Esophagus squamous epithelium (tissue), 5 donors: ENCODE results near the gene TMEM245. TPM values are rescaled to one million over a fixed set of nuclear protein-coding genes. Genes with fewer than 3 reads are reported as not detected.

Source experiments
- DNase-seq: peaks from one replicate; lab custom pipeline; 2025; lab: John Stamatoyannopoulos, UW
- H3K27ac ChIP-seq, 4 donors: fragments of 200-600 bp; sonication (generic); one replicate each; pipeline ENCODE4 v1.5.1; 2016 to 2019; ENCODE audit warnings: mild to moderate bottlenecking in 1 of 4
- H3K27me3 ChIP-seq, 4 donors: fragments of 200-600 bp; sonication (generic); 1 replicate in 3 of 4; 2 replicates in 1 of 4; pipeline versions ENCODE4 v1.5.1 to v1.6.0; 2017 to 2021; ENCODE audit warnings: antibody characterized with exemption in 1 of 4
- H3K36me3 ChIP-seq, 3 donors: fragments of 200-600 bp; sonication (generic); one replicate each; pipeline ENCODE4 v1.5.1; 2016 to 2019
- H3K4me1 ChIP-seq, 3 donors: fragments of 200-600 bp; sonication (generic); one replicate each; pipeline ENCODE4 v1.5.1; 2017 to 2019
- H3K4me3 ChIP-seq, 4 donors: fragments of 200-600 bp; sonication (generic); 1 replicate in 3 of 4; 2 replicates in 1 of 4; pipeline ENCODE4 v1.5.1; 2016 to 2019; ENCODE audit warnings: mild to moderate bottlenecking in 2 of 4, moderate library complexity in 1 of 4
- H3K9me3 ChIP-seq, 3 donors: fragments of 200-600 bp; sonication (generic); one replicate each; pipeline ENCODE4 v1.5.1; 2016 to 2019
- CTCF ChIP-seq, 6 experiments: fragments of 450-650 bp in 4 of 6; fragments of 200-600 bp in 2 of 6; sonication (generic) in 2 of 6; IDR thresholded peaks; one replicate each; pipeline ENCODE4 v1.5.1; 2016 to 2019; ENCODE audit warnings: antibody characterized with exemption in 6 of 6, mild to moderate bottlenecking in 4 of 6, moderate library complexity in 4 of 6
- POLR2A ChIP-seq, 4 donors: fragments of 450-650 bp; IDR thresholded peaks; one replicate each; pipeline ENCODE4 v1.6.1; 2017; ENCODE audit warnings: antibody characterized with exemption in 4 of 4, mild to moderate bottlenecking in 4 of 4, moderate library complexity in 3 of 4
- WGBS, 2 donors: methylation state at CpG; one replicate each; pipeline ENCODE4 v1.1.5; 2018; 5-methylcytosine and 5-hydroxymethylcytosine counted together
- intact Hi-C: fragments of 100-400 bp; cut with DNase I; formaldehyde crosslinking; loops from one replicate; pipeline ENCODE4 v1.15.0; 2022
- total RNA-seq, 4 donors: library from RNA; depleted of rRNA; stranded (reverse); fragments of >200 nt; gene quantifications; one replicate each; pipeline ENCODE4 v1.1.0, GENCODE V29; 2016
- donor health status: DM: yes; HTN: yes; CAD: no.

Gene TMEM245
- total RNA-seq, 4 donors from 2014 or later = 12.5 to 45.4 (median 25.9) TPM

GRCh38 chr9:109149089-109149488 is 29.3 kb upstream of the TMEM245 start:
- Histone ChIP-seq H3K27ac (no peak overlapping the region), H3K27me3 (no peaks in the 10 kb centered on the region), H3K36me3 (no peaks in the 10 kb centered on the region), H3K4me3 (no peak overlapping the region), H3K4me1 (no peaks in the 10 kb centered on the region), H3K9me3 (peaks cover 0 to 7% (median 0%) of the 10 kb centered on the region in 3 donors)
- TF ChIP-seq POLR2A (IDR thresholded peaks at IDR 0.05) (no peak), CTCF (IDR thresholded peaks at IDR 0.05) (no peak)
- DNase-seq = no peak
- WGBS, 2 donors = 81 to 87% methylated on average over 5 of the region's 5 CpGs
- intact Hi-C loops = no loop called here

- Histone ChIP-seq H3K36me3 (no peaks in the 10 kb centered on the region), H3K27ac (no peak overlapping the region), H3K9me3 (no peaks in the 10 kb centered on the region), H3K4me1 (no peaks in the 10 kb centered on the region), H3K27me3 (no peaks in the 10 kb centered on the region), H3K4me3 (no peak overlapping the region)
- WGBS, 2 donors = 71 to 84% methylated on average over 4 to 6 of the region's 6 CpGs
- TF ChIP-seq CTCF (IDR thresholded peaks at IDR 0.05) (no peak), POLR2A (IDR thresholded peaks at IDR 0.05) (no peak)
- DNase-seq = no peak
- intact Hi-C loops = no loop called here
Observed at GRCh38 chr9:109145051-109145450, 25.3 kb upstream of the TMEM245 start.

GRCh38 chr9:109143881-109144562 is 24.3 kb upstream of the TMEM245 start:
- no peak for DNase-seq
- no peaks in the 10 kb centered on the region for H3K4me1 ChIP-seq
- TF ChIP-seq CTCF (IDR thresholded peaks at IDR 0.05) = peak in 2 of 6 experiments; percentile 10 to 37
- TF ChIP-seq POLR2A (IDR thresholded peaks at IDR 0.05) = no peak
- no peaks in the 10 kb centered on the region for H3K27me3 ChIP-seq
- no peak overlapping the region for H3K4me3 ChIP-seq
- H3K9me3 ChIP-seq = no peaks in the 10 kb centered on the region
- intact Hi-C loops = no loop called here
- WGBS, 2 donors = 75 to 76% methylated on average over 5 of the region's 5 CpGs
- no peak overlapping the region for H3K27ac ChIP-seq
- H3K36me3 ChIP-seq = no peaks in the 10 kb centered on the region

GRCh38 chr9:109141375-109141774 is 21.6 kb upstream of the TMEM245 start:
- TF ChIP-seq POLR2A (IDR thresholded peaks at IDR 0.05) (no peak), CTCF (IDR thresholded peaks at IDR 0.05) (no peak)
- WGBS, 2 donors = 87 to 93% methylated on average over 5 of the region's 5 CpGs
- H3K27me3 ChIP-seq = no peaks in the 10 kb centered on the region
- no peaks in the 10 kb centered on the region for H3K9me3 ChIP-seq
- H3K27ac ChIP-seq = no peak overlapping the region
- no peak for DNase-seq
- no peak overlapping the region for H3K4me3 ChIP-seq
- intact Hi-C loops = no loop called here
- H3K4me1 ChIP-seq = no peaks in the 10 kb centered on the region
- no peaks in the 10 kb centered on the region for H3K36me3 ChIP-seq

GRCh38 chr9:109139851-109140250 is 20.1 kb upstream of the TMEM245 start:
- 91 to 100% methylated on average over 1 of the region's 1 CpG for WGBS, 2 donors
- Histone ChIP-seq H3K27ac (no peak overlapping the region), H3K4me1 (no peaks in the 10 kb centered on the region), H3K9me3 (no peaks in the 10 kb centered on the region), H3K27me3 (no peaks in the 10 kb centered on the region), H3K36me3 (no peaks in the 10 kb centered on the region), H3K4me3 (no peak overlapping the region)
- TF ChIP-seq CTCF (IDR thresholded peaks at IDR 0.05) (no peak), POLR2A (IDR thresholded peaks at IDR 0.05) (no peak)
- DNase-seq = no peak
- intact Hi-C loops = no loop called here
